HEK293T (cell line): ENCODE results near the gene CACNB1.

Source experiments
- ELF4 ChIP-seq: fragments of 450-650 bp; IDR thresholded peaks from 2 replicates; pipeline ENCODE4 v1.6.1; 2017; ENCODE audit warnings: antibody characterized with exemption
- NFRKB ChIP-seq: fragments of 450-650 bp; IDR thresholded peaks from 2 replicates; pipeline ENCODE4 v1.6.1; 2016; ENCODE audit warnings: mild to moderate bottlenecking, moderate library complexity

DNA sequence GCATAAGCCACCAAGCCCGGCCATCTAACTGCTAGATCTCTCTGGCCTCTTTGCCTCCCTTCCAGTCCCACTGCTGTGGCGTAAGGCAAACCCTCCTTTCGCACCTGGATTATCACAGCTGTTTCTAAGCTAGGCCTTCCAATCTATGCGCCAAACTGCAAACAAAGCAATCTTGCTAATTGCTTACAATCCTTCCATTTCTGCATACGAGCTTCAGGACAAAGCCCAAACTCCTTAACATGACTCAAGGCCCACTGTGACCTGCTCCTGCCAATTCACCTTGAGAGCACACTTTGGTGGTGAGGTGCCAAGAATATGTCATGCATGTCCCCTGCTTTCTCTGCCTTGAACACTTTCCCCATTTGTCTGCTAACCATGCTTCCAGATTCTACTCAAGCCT is 25.5 kb downstream of the CACNB1 start:
- TF ChIP-seq NFRKB (no peak), ELF4 (no peak)
